ENCODE results near the gene CRYBB3. TPM values are rescaled to one million over a fixed set of nuclear protein-coding genes. Genes with fewer than 3 reads are reported as not detected.

CRYBB3 gene
- total RNA-seq, 1 experiment from 2014 or later = 0.48 TPM

GRCh38 chr22:25167082-25167481, 32.6 kb upstream of the CRYBB3 start (continued):
- TF ChIP-seq ZNF281 (CRISPR knock-in tag; IDR thresholded peaks at IDR 0.05) (no peak), HMGXB4 (CRISPR knock-in tag; IDR thresholded peaks at IDR 0.05) (no peak), SMAD4 (CRISPR knock-in tag; IDR thresholded peaks at IDR 0.05) (no peak), ZNF396 (CRISPR knock-in tag; IDR thresholded peaks at IDR 0.05; ENCODE audit: borderline replicate concordance) (no peak), ZNF317 (CRISPR knock-in tag; IDR thresholded peaks at IDR 0.05; ENCODE audit: borderline replicate concordance, low read depth) (no peak), ZNF121 (CRISPR knock-in tag; IDR thresholded peaks at IDR 0.05) (no peak), ZNF671 (CRISPR knock-in tag; IDR thresholded peaks at IDR 0.05) (no peak), GRHL2 (CRISPR knock-in tag; IDR thresholded peaks at IDR 0.05; ENCODE audit: insufficient replicate concordance, severe bottlenecking) (no peak), ZNF219 (CRISPR knock-in tag; IDR thresholded peaks at IDR 0.05; ENCODE audit: borderline replicate concordance) (no peak), OVOL2 (CRISPR knock-in tag; IDR thresholded peaks at IDR 0.05; ENCODE audit: borderline replicate concordance) (no peak), ATF1 (CRISPR knock-in tag; IDR thresholded peaks at IDR 0.05) (no peak), RORB (CRISPR knock-in tag; IDR thresholded peaks at IDR 0.05) (no peak)

GRCh38 chr22:25167834-25168601, 31.6 kb upstream of the CRYBB3 start:
- H3K4me3 Mint-ChIP-seq = no peak overlapping the region
- no peaks in the 10 kb centered on the region for H3K36me3 Mint-ChIP-seq
- CTCF ChIA-PET = interaction anchor here (0.6 to 2.3 kb wide), 4 partner anchors 11 to 246 kb away, joined by 3 to 11 read pairs (median 5); no protein-coding TSS in a partner anchor
- no peaks in the 10 kb centered on the region for H3K27me3 Mint-ChIP-seq (ENCODE audit: low read depth)
- H3K9me3 Mint-ChIP-seq = no peaks in the 10 kb centered on the region
- H3K27ac Mint-ChIP-seq = no peak overlapping the region
- POLR2A ChIA-PET = interaction anchor here (0.7 kb wide), 1 partner anchor 54 kb away, joined by 3 read pairs; no protein-coding TSS in a partner anchor
- no peak for DNase-seq (ENCODE audit: low spot score)
- no peak for ATAC-seq
- H3K4me1 Mint-ChIP-seq = 0 out of 2 replicates have a peak, but pooled peaks cover 3% of the 10 kb centered on the region
- TF ChIP-seq ARID4B (CRISPR knock-in tag; IDR thresholded peaks at IDR 0.05; ENCODE audit: borderline replicate concordance) (no peak), HMGA2 (CRISPR knock-in tag; IDR thresholded peaks at IDR 0.05) (no peak), PRDM15 (CRISPR knock-in tag; IDR thresholded peaks at IDR 0.05) (no peak), AR (CRISPR knock-in tag; IDR thresholded peaks at IDR 0.05) (no peak), ZMAT4 (CRISPR knock-in tag; IDR thresholded peaks at IDR 0.05) (no peak), TP53 (CRISPR knock-in tag; IDR thresholded peaks at IDR 0.05) (no peak), NR3C1 (CRISPR knock-in tag; conservative IDR thresholded peaks at IDR 0.05; ENCODE audit: low read depth) (no peak), NR2C2 (CRISPR knock-in tag; IDR thresholded peaks at IDR 0.05) (no peak)

All from WTC11 (cell line).